NT2/D1 (cell line): ENCODE measurements around the gene PRPH2.

Experiments used
- SUZ12 ChIP-seq: IDR thresholded peaks from 2 replicates; pipeline ENCODE4 v1.6.1; 2011; ENCODE audit not compliant: insufficient read length, insufficient read depth; ENCODE audit errors: extremely low read depth
- YY1 ChIP-seq: IDR thresholded peaks from 2 replicates; pipeline ENCODE4 v1.6.1; 2011; ENCODE audit not compliant: insufficient read length, insufficient read depth
- ZNF274 ChIP-seq: IDR thresholded peaks from 2 replicates; pipeline ENCODE4 v1.6.1; 2011; ENCODE audit warnings: mild to moderate bottlenecking, low read depth, low read length

- no peak for TF ChIP-seq YY1
- no peak for TF ChIP-seq ZNF274
- TF ChIP-seq SUZ12: no peak
Observed at GRCh38 chr6:42724825-42725224, 2.4 kb upstream of the PRPH2 start.
